Activated T-cell treated with anti-CD3 and anti-CD28 coated beads for 4 hours (primary cell): ENCODE data around the gene LCMT1.
"Not testable (repeated sequence)": the region's sequence is repeated elsewhere in the genome, so short reads cannot be mapped to it uniquely, and the experiment has no call there.

Source experiments
- DNase-seq: peaks from one replicate; pipeline ENCODE4 v3.0.0-alpha.2; 2020

LCMT1 gene

GRCh38 chr16:25111403-25112166, at the start of gene LCMT1:
Gene LCMT1, plus strand, starts transcription at chr16:25111742. Its CDS starts 142 bp downstream, at chr16:25111884.
- peak; percentile 89 for DNase-seq

GRCh38 chr16:25063102-25063501, 48.4 kb upstream of the LCMT1 start:
- no peak for DNase-seq

GRCh38 chr16:25063865-25064264, 47.7 kb upstream of the LCMT1 start:
- DNase-seq, result no peak

GRCh38 chr16:25064281-25064680, 47.3 kb upstream of the LCMT1 start:
- not testable (repeated sequence) for DNase-seq

GRCh38 chr16:25064937-25065336, 46.6 kb upstream of the LCMT1 start:
- no peak for DNase-seq

GRCh38 chr16:25065899-25066298, 45.6 kb upstream of the LCMT1 start:
- DNase-seq, result no peak

GRCh38 chr16:25066426-25066746, 45.2 kb upstream of the LCMT1 start:
- no peak for DNase-seq

GRCh38 chr16:25066747-25067631, 44.6 kb upstream of the LCMT1 start:
- peak; percentile 81 for DNase-seq

- DNase-seq, result no peak
Observed at GRCh38 chr16:25073854-25074253, 37.7 kb upstream of the LCMT1 start.

GRCh38 chr16:25078386-25078978, 33.1 kb upstream of the LCMT1 start:
- no peak for DNase-seq

- DNase-seq, result no peak
Observed at GRCh38 chr16:25079637-25080378, 31.7 kb upstream of the LCMT1 start.

- no peak for DNase-seq
Observed at GRCh38 chr16:25080420-25081131, 31.0 kb upstream of the LCMT1 start.

GRCh38 chr16:25081702-25082101, 29.8 kb upstream of the LCMT1 start:
- DNase-seq, result no peak

GRCh38 chr16:25083065-25083464, 28.5 kb upstream of the LCMT1 start:
- no peak for DNase-seq

- no peak for DNase-seq
Observed at GRCh38 chr16:25083701-25084100, 27.8 kb upstream of the LCMT1 start.

GRCh38 chr16:25084797-25085196, 26.7 kb upstream of the LCMT1 start:
- no peak for DNase-seq

- no peak for DNase-seq
Observed at GRCh38 chr16:25087761-25088160, 23.8 kb upstream of the LCMT1 start.

- no peak for DNase-seq
Observed at GRCh38 chr16:25089351-25089750, 22.2 kb upstream of the LCMT1 start.

- no peak for DNase-seq
Observed at GRCh38 chr16:25092441-25092840, 19.1 kb upstream of the LCMT1 start.

- no peak for DNase-seq
Observed at GRCh38 chr16:25093208-25094061, 18.1 kb upstream of the LCMT1 start.

GRCh38 chr16:25094596-25094995, 16.9 kb upstream of the LCMT1 start:
- no peak for DNase-seq
